ENCODE results near the gene HOXD4. TPM values are rescaled to one million over a fixed set of nuclear protein-coding genes. Genes with fewer than 3 reads are reported as not detected.

HOXD4 gene
- total RNA-seq, 1 experiment from 2014 or later, result 1.4 TPM

GRCh38 chr2:176103742-176104315, 47.5 kb upstream of the HOXD4 start:
- POLR2A ChIA-PET, result no interaction called here
- H3K36me3 ChIP-seq (ENCODE audit: control insufficient read depth, insufficient read depth, low read length), result no peaks in the 10 kb centered on the region
- H3K9me3 ChIP-seq (ENCODE audit: control insufficient read depth, insufficient read depth, low read depth, low read length), result no peaks in the 10 kb centered on the region
- DNase-seq (ENCODE audit: low read depth, low spot score), result no peak
- no peak overlapping the region for H3K4me3 ChIP-seq (ENCODE audit: low read depth in 2 of 2, low read length in 2 of 2)
- H3K27ac ChIP-seq (ENCODE audit: low read length), result no peak overlapping the region
- BruUV-seq (replicated peaks), result no TSS peak
- ATAC-seq, result no peak
- CTCF ChIA-PET, result no interaction called here
- peaks cover 5% of the 10 kb centered on the region for H3K4me1 ChIP-seq (ENCODE audit: control insufficient read depth, insufficient read depth, low read length)
- TF ChIP-seq SIN3A (IDR thresholded peaks at IDR 0.05; ENCODE audit: borderline replicate concordance, insufficient read depth, low read depth, low read length) (no peak), POLR2AphosphoS5 (IDR thresholded peaks at IDR 0.05; ENCODE audit: low read depth, low read length) (no peak), TCF7L2 (IDR thresholded peaks at IDR 0.05; ENCODE audit: low read depth, low read length) (no peak)
- TF ChIP-seq, protein P1, sequence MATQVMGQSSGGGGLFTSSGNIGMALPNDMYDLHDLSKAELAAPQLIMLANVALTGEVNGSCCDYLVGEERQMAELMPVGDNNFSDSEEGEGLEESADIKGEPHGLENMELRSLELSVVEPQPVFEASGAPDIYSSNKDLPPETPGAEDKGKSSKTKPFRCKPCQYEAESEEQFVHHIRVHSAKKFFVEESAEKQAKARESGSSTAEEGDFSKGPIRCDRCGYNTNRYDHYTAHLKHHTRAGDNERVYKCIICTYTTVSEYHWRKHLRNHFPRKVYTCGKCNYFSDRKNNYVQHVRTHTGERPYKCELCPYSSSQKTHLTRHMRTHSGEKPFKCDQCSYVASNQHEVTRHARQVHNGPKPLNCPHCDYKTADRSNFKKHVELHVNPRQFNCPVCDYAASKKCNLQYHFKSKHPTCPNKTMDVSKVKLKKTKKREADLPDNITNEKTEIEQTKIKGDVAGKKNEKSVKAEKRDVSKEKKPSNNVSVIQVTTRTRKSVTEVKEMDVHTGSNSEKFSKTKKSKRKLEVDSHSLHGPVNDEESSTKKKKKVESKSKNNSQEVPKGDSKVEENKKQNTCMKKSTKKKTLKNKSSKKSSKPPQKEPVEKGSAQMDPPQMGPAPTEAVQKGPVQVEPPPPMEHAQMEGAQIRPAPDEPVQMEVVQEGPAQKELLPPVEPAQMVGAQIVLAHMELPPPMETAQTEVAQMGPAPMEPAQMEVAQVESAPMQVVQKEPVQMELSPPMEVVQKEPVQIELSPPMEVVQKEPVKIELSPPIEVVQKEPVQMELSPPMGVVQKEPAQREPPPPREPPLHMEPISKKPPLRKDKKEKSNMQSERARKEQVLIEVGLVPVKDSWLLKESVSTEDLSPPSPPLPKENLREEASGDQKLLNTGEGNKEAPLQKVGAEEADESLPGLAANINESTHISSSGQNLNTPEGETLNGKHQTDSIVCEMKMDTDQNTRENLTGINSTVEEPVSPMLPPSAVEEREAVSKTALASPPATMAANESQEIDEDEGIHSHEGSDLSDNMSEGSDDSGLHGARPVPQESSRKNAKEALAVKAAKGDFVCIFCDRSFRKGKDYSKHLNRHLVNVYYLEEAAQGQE (IDR thresholded peaks at IDR 0.05; ENCODE audit: insufficient read depth in 1 of 2, low read depth in 2 of 2, low read length in 1 of 2), result no peak
- TF ChIP-seq, protein P2, sequence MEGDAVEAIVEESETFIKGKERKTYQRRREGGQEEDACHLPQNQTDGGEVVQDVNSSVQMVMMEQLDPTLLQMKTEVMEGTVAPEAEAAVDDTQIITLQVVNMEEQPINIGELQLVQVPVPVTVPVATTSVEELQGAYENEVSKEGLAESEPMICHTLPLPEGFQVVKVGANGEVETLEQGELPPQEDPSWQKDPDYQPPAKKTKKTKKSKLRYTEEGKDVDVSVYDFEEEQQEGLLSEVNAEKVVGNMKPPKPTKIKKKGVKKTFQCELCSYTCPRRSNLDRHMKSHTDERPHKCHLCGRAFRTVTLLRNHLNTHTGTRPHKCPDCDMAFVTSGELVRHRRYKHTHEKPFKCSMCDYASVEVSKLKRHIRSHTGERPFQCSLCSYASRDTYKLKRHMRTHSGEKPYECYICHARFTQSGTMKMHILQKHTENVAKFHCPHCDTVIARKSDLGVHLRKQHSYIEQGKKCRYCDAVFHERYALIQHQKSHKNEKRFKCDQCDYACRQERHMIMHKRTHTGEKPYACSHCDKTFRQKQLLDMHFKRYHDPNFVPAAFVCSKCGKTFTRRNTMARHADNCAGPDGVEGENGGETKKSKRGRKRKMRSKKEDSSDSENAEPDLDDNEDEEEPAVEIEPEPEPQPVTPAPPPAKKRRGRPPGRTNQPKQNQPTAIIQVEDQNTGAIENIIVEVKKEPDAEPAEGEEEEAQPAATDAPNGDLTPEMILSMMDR (IDR thresholded peaks at IDR 0.05), result no peak
- intact Hi-C loops (cut with micrococcal nuclease; ENCODE audit: unreplicated experiment) (no loop called here), in situ Hi-C loops (cut with HindIII; ENCODE audit: low pct_unique_long_range_greater_than_20kb, low sequenced_read_pairs) (no loop called here)
- peaks cover 2% of the 10 kb centered on the region for H3K27me3 ChIP-seq (ENCODE audit: control insufficient read depth, insufficient read depth, low read length)

- POLR2A ChIA-PET, result interaction anchor here (0.5 kb wide), 1 partner anchor 91 kb away, joined by 7 read pairs; no protein-coding TSS in a partner anchor
- DNase-seq (ENCODE audit: low read depth, low spot score) (no peak), ATAC-seq (no peak)
- TF ChIP-seq POLR2AphosphoS5 (IDR thresholded peaks at IDR 0.05; ENCODE audit: low read depth, low read length) (no peak), TCF7L2 (IDR thresholded peaks at IDR 0.05; ENCODE audit: low read depth, low read length) (no peak)
- TF ChIP-seq, protein P2 (IDR thresholded peaks at IDR 0.05), result no peak
- TF ChIP-seq, protein P1 (IDR thresholded peaks at IDR 0.05; ENCODE audit: insufficient read depth in 1 of 2, low read depth in 2 of 2, low read length in 1 of 2), result no peak
- CTCF ChIA-PET, result no interaction called here
- Histone ChIP-seq H3K9me3 (ENCODE audit: control insufficient read depth, insufficient read depth, low read depth, low read length) (no peaks in the 10 kb centered on the region), H3K4me3 (ENCODE audit: low read depth in 2 of 2, low read length in 2 of 2) (no peak overlapping the region), H3K27ac (ENCODE audit: low read length) (no peak overlapping the region), H3K4me1 (ENCODE audit: control insufficient read depth, insufficient read depth, low read length) (peaks cover 5% of the 10 kb centered on the region), H3K27me3 (ENCODE audit: control insufficient read depth, insufficient read depth, low read length) (no peaks in the 10 kb centered on the region), H3K36me3 (ENCODE audit: control insufficient read depth, insufficient read depth, low read length) (no peaks in the 10 kb centered on the region)
- intact Hi-C loops (cut with micrococcal nuclease; ENCODE audit: unreplicated experiment), result no loop called here
- no TSS peak for BruUV-seq (replicated peaks)
- in situ Hi-C loops (cut with HindIII; ENCODE audit: low pct_unique_long_range_greater_than_20kb, low sequenced_read_pairs), result no loop called here
These were observed 46.9 kb upstream of the HOXD4 start for GRCh38 chr2:176104316-176105077.
